ENCODE data around the gene STIMATE.

Gene STIMATE

DNA sequence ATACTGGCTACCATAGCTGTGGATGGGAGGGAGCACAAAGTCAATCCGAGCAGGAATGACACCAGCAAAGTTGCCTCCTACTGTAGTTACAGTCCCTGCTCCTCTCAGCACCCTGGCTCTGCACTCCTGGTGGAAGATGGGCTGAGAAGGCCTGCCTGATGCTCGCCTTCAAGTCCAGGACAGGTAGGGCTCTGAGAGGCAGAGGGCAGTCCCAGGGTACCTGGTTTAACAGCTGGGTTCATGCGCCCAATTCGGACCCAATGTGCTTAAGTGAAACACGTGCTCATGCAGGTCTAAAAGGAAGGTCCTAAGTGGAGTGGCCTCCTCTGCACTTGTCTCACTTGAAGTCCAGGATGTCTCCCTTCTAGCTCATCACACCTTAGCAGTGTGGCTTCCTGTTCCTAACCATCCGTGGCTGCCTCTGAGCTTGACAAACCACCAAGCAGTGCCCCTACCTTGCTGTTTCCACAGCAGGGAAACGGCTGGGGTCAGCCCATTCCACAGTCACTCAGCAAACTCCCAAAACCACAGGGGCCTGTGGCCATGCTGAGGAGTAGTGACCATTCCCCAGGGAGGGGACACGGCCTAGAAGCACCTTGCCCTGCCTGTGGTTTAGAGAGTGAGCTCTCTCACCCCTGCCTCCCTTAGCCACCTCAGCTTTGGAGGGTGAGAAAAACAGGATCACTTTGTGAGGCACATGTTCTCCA is 58.6 kb downstream of the STIMATE start:
- TF ChIP-seq, protein P1, sequence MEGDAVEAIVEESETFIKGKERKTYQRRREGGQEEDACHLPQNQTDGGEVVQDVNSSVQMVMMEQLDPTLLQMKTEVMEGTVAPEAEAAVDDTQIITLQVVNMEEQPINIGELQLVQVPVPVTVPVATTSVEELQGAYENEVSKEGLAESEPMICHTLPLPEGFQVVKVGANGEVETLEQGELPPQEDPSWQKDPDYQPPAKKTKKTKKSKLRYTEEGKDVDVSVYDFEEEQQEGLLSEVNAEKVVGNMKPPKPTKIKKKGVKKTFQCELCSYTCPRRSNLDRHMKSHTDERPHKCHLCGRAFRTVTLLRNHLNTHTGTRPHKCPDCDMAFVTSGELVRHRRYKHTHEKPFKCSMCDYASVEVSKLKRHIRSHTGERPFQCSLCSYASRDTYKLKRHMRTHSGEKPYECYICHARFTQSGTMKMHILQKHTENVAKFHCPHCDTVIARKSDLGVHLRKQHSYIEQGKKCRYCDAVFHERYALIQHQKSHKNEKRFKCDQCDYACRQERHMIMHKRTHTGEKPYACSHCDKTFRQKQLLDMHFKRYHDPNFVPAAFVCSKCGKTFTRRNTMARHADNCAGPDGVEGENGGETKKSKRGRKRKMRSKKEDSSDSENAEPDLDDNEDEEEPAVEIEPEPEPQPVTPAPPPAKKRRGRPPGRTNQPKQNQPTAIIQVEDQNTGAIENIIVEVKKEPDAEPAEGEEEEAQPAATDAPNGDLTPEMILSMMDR (IDR thresholded peaks at IDR 0.05; ENCODE audit: extremely low read depth, missing control alignments), result no peak
- no peak for DNase-seq (ENCODE audit: low spot score)

DNA sequence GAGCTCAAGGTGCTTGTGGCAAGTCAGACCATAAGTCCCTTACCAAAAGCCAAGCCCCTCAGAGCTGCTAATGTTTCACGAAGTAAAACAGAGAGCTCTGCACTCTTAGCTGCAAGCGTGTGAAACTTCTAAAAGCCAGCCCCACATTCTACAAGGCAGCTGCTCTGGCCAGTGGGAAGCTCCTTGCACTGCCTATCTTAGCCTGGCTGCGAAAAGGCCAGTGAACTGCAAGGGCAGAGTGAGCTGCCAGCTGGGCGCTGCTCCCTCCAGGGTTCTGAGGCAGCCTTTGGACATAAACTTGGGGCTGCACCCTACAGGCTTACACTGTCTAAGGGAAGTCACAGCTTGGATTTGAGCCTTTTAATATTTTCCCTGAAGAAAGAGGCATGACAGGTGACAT is 60.4 kb downstream of the STIMATE start:
- TF ChIP-seq, protein P1 (IDR thresholded peaks at IDR 0.05; ENCODE audit: extremely low read depth, missing control alignments), result no peak
- DNase-seq (ENCODE audit: low spot score), result no peak

DNA sequence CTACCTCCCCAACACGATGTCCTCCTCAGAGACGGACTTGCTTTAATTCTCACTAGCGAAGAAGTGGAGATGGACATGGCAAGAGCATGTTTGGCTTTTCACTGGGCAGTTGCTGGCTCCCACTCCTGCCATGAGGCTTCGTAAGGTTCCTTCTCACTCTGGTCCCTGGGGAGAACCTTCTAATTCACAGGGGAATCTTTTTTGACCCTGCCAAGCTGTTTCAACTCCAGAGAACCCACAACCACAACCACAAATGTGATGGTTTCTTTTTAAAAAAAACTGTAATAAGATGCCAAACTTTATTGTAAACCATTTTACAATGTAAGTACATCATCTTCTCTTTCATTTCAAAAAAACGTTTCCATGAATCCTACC is 60.9 kb downstream of the STIMATE start:
- TF ChIP-seq, protein P1 (IDR thresholded peaks at IDR 0.05; ENCODE audit: extremely low read depth, missing control alignments), result no peak

DNA sequence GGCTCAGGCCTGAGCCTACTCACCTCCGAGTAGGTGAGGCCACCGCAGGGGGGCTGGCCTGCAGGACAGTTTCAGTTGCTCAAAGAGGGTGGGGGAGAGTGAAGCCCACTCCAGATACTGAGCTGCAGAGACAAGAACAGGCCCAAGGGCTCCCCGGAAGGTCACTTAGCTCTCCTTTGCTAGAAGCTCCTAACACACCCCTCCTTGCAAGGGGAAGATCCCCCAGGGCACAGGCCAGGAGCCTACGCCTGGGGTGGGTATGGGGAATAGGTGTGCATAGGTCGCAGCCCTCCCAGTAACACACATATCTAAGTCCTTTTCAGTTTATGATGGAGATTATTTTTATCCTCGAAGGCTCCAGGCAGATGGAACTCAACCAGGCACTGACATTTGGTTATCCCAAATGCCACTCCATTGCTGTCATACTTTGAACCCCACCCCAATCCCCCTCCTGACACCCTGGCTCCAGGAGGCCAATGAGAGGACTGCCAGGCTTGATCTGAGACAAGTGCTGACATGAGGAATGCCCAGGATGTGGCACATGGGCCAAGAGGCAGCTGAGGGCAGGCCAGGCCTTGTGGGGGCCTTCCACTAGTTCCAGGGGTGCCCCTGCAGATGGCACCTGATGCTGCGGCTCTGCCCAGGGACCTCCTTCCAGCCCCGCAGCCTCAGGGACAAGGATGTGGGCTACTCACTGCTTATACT is 61.4 kb downstream of the STIMATE start:
- DNase-seq (ENCODE audit: low spot score), result no peak
- TF ChIP-seq, protein P1 (IDR thresholded peaks at IDR 0.05; ENCODE audit: extremely low read depth, missing control alignments), result no peak

More for the DNA sequence above, 60.9 kb downstream of the STIMATE start:
- no peak for DNase-seq (ENCODE audit: low spot score)

DNA sequence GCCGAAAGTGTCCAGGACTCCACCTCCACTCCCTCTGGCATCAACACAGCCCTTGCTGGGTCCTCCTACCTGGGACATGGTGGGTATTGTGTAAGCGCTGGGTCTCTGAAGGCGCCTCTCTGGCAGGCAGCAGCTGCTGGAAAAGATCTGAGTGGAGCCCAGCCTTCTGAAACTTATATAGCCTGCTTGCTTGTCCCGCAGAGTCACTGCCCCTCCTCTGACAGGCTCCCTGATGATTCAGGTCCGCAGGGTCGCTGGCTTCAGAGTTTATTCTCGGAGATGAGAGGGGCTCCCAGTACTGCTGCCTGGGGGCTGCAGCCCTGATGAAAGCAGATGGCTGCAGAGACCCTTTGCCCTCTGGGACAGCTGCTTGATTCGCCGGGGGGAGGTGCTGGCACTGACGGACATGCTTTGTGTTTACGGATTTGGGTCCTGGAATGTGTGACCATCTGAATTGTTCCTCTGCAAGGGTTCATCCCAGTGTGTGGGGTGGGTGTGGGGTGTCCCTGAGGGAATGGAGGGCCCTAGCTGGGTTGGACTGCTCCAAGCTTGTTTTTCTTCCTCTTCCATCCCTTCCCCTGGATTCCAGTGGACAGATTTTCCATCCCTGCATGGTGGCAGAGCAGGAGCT is 62.4 kb downstream of the STIMATE start, which contains the start of gene MUSTN1:
MUSTN1 (minus strand) TSS at position 149 of the 631 bp plus-strand sequence; CDS start at position 78, 71 bp downstream.
- TF ChIP-seq, protein P1 (IDR thresholded peaks at IDR 0.05; ENCODE audit: extremely low read depth, missing control alignments), result no peak
- DNase-seq (ENCODE audit: low spot score), result no peak

DNA sequence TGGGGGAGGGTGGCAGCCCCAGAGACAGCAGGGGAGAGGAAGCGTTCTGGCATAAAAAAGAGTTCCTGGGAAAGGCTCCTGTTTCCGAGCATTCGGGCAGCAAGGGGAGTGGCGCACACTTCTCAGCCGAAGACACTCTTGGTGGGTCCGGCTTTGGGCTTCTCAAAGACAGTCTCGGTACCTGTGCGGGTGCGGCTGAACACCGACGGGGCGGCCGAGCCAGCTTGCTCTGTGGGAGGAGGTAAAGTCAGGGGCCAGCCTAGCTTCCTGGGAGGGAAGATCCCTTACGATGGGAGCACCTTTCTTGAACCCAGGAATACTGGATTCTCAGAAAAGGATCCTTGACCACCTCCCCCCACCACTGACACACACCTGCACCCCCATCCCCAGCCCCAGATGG is 64.1 kb downstream of the STIMATE start:
- no peak for DNase-seq (ENCODE audit: low spot score)
- TF ChIP-seq, protein P1 (IDR thresholded peaks at IDR 0.05; ENCODE audit: extremely low read depth, missing control alignments), result no peak

Measured in GM20000 (cell line).